Dermis blood vessel endothelial cell (primary cell): ENCODE measurements around the gene FXYD6. TPM values are rescaled to one million over a fixed set of nuclear protein-coding genes. Genes with fewer than 3 reads are reported as not detected.

ENCODE experiments used
- DNase-seq: peaks from one replicate; pipeline ENCODE4 v3.0.0; 2010
- total RNA-seq: library from RNA; depleted of rRNA; stranded (reverse); fragments of >200 nt; gene quantifications from 2 replicates; pipeline ENCODE4 v1.2.3, GENCODE V29; 2014

Gene FXYD6
- total RNA-seq, 1 donor from 2014 or later: 1.7 TPM

DNA sequence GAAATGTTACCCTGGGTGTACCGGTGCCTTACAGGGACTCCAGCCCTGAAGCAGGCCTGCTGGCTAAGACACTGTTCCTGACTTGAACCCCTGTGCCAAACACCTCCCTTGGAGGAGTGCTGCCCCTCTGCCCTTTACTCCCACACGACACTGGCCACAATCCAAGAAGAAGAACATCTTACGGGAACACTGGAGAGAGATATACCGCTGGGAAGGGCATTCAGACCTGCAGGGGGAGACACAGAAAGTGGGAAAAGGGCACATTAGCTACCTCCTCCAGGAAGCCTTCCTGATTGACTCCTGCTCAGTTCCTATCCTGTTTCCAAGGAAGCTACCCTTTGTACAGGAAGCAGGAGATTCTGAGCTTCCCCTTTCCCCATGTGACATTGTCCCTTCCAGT is 34.1 kb upstream of the FXYD6 start:
- DNase-seq: no peak

DNA sequence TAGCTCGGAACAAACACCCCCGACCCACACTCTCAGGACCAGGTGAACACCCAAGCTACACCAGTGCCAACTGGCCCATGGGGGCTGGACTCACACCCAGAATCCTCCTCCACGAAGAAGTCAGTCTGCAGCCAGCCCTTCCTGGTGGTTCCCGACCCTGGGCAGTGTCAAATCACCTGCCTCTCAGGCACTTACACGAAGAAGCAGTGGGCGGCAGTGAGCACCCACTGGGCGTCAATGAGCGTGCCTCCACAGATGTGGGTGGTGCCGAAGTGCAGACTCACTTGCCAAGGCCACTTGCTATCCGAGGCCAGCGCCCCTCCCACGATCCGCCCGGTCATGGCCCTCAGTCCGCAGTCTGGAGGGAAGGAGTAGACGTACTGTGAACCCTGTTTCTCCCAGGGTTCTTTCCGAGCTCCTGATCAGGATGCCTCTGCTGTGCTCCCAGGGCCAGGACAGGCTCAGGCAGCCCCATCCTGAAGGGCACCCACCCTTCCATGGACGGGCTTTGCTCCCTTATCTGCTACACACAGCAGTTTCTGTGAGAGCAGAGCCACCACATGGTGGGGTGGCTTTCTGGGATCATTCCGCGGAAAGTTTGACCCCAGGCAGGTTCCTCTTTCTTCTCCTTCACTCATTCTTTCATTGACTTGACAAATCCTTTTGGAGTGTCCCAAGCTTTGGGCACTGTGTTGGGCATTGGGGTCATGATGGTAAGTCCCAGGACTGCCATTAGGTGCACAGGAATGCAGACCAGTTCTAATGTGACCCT is 33.3 kb upstream of the FXYD6 start:
- DNase-seq: no peak

DNA sequence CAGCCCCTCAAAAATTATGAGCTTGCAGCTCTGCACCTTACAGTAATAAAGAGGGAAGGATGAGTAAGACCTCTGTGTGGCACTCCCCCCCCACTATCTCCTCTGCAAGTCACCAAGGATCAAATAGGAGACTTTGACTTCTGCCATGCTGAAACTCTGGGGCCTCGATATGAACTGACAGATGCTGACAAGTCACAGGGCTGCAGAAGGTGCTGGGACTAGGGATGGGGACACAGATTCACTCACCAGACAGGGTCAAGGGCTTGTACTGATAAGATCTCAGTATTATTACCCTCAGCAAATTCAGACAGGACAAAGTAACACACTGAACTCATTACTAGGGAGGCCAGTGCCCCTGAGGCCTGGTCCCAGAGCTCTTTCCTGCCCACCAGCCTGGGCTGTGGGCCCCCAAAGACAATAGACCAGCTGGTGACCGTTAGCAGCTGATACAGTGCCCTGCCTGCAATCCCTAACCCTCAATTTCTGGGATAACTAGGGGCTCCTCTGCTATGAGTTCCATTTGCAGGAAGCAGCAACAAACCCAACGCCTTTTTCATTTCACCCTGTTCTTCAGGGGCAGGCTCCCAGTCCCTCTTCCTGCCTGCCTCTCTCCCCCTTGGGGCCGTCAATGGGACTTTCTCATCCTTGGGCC is 32.6 kb upstream of the FXYD6 start:
- no peak for DNase-seq

DNA sequence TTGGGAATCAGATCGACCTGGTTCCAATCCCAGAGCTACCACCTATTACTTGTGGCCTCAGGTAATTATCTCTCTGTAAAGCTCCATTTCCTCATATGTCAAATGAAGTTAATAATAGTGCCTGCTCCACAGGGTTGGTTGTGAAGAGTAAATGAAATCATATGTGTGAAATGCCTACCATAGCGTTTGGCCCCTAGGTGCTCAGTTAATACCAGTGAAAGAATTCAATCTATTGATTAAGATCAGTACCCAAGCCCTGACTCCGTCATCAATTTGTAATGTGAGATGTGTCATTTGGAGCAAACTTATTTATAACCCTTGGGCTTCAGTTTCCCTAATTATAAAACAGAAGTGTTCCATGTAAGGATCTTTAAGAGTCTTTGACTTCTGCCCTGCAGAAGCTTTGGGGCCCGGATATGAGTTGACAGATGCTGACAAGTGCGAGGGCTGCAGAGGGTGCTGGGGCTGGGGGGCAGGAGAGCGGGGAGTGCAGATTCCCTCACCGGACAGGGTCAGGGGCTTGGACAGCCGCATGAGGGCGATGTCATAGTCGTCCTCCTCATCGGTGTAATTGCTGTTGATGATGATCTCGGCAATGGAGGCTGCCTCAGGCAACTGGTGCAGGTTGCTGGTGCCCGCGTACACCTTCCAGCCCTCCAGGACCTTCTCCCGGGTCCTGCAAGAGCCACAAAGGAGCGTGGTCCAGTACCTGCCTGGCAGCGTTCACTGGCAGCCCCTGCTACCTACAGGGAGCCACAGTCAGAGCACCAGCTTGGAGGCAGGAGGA is 31.8 kb upstream of the FXYD6 start:
- DNase-seq: no peak

DNA sequence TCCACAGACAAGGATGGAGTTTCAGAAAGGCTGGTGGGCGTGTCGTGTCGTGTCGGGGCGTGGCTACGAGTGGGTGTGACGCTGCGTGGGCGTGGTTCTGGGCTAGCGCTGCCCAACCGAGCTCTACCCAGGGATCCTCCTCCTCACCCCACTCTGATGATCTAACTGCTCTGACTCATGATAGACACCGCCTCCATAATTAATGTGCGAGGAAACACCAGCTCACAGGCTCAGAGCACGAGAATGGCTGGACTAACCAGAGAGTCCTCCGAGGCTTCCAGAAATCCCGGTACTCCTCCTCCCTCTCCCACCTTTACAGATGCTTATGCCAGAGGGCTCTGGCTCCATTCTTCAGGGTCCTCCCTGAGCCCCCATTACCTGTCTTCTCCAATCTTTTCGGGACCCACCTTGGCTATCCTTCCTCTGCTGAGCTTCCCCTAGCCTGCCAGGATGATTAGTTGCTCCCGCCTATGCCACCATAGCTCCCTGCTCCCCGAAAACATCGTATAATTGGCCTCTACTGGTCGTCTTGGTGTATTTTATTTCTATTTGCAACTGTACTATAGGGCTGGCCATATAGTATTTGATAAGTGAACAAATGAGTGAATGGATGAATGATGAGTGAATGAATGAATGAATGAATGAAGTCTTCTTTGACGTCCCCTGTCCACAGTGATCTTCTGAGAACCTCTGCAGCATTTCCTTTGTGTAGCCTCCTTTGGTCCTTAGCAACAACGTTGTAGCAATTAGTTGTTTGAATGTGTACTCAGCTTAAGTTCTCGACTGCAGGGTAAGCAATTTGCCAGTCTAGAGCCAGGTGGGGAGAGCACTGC is 31.0 kb upstream of the FXYD6 start:
- peak; percentile 91 for DNase-seq

DNA sequence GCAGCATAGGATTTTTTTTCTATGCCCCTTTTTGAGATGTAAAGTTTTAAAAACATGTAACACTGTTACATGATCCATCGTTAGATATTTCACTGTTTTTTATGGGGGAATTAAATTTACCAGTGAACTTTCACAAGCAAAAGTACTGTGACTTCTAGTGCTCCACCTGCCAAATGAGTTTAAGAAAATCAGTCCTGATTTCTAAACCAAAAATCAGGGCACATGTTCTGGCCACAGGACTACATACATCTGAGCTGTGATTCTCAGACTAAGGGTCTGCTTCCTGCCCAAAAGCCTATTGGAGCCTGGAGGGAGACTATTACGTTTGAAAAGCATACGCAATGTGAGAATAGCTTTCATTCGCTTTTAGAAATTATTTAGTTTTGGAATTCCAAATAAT is 30.3 kb upstream of the FXYD6 start:
- DNase-seq: no peak

DNA sequence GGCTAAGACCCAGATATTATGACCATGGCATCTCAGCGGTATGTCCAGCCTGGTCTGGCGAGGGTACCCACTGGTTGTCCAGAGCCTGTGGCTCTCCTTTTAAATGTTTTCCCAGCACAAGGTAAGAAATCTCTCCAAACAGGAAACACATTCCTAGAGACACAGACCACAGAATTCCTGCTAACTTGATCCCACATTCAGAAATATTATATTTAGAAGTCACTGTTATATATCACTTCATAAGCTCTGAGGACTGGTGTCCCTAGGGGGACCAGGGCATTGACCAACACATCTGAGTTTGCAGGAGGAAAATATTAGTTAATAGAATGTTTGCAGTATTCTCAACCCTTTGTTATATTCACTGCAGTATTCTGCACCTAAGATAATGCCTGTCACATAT is 29.7 kb upstream of the FXYD6 start:
- DNase-seq: no peak

DNA sequence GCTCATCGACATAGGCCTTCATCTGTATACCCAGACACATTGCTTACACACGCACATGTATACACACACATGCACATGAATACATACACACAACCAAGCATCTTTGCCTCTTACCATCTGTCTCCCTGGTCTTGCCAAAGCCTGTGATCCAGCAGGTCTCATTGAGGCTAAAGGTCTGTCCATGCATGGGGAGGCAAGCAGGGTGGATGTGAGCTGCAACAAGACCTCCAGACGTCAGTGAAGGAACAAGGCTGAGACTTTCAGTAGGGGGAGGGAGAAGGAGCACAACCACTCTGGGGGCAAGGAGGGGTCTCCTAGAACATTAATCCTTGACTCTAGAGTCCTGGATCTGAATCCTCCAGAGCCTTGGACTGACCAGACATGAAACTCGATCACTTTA is 29.1 kb upstream of the FXYD6 start:
- DNase-seq: no peak

DNA sequence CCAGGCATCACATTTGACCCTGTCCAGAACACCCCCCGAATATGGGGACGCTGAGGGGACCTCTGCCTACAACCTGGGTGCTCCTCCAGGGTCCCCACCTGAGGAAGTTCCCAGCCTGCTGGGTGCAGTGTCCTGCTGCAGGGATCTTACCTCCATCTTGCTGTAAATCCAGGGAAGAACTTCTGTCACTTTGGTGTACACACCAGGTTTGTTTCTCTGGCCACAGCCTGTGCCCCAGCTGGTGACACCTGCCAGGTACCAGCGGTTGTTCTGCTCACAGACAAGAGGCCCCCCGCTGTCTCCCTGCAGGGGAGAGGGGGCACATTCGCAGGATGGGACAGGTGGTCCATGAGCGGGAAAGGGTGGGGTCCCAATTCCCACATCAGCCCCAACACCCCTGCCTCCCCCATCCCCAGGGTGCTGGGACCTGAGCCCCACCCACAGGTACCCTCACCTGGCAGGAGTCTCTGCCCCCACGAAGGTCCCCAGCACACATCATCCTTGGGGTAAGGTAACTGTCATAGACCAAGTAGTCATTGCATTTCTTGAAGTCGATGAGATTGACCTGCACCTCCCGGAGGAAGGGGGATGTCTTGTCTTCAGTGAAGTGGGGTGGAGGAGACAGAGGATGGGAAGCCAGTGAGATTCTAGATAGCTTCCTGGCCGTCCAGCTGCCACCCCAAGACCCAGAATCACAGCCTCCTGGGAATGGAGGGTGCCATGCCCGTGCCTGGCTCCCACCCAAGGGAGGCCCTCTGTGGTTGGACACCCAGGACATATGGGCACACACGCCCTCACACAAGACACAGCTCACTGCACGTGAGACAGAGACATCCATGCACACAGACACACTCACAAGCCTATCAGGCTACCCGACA is 27.3 kb upstream of the FXYD6 start:
- DNase-seq: no peak

DNA sequence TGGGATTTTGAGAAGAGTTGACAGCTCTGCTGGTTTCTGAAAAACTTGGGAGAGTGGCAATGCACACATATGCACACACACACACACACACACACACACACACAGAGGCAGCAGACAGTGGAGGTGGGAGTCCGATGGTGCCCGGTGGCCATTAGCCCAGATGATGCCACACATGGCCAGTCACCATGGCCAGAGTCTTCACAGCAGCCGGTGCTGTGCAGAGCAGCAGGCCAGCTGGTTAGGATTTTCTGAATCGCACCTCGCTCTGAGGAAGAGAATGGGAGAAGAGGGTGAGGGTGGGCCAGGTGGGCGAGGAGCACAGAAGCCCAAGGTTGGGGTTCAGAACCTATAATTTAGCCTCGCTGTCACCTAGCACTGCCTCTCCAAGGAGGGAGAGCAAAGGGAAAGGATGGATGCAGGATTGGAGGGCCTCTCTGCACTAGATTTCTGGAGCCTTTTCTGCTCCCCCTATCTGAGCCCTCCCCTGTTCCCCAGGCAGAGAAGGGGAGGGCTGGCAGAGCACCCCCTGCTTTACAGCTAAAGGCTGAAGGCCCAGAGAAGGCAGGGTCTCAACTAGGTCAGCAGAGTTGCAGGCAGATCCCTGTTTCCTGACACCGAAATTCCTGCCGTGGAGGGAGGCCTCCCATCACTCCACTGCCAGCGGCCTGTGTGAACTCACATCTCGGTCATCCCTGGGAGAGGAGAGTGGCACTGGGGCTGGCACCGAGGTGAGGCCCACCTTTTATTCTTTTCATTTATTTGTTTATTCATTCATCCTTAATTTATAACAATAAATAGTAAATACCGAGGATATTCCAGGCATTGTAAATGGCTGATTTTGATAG is 25.8 kb upstream of the FXYD6 start:
- no peak for DNase-seq

DNA sequence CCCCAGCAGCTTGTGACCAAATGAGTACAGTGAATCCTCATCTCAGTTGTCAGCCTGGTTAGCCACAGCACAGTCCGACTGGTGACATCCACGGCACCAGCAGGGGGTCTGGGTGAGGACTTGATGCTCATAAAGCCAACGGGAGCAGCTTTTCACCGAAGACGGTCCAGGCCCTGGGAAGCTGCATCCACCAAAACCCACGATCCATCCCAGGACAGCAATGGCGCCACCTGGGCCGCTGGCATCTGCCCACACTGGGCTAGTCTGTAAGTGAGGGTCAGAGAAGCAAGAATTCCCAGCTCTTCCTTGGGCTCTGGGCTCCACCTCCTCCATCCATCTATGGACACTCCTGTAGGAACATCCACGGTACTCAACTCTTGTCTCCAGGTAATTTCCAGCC is 25.1 kb upstream of the FXYD6 start:
- DNase-seq: no peak

DNA sequence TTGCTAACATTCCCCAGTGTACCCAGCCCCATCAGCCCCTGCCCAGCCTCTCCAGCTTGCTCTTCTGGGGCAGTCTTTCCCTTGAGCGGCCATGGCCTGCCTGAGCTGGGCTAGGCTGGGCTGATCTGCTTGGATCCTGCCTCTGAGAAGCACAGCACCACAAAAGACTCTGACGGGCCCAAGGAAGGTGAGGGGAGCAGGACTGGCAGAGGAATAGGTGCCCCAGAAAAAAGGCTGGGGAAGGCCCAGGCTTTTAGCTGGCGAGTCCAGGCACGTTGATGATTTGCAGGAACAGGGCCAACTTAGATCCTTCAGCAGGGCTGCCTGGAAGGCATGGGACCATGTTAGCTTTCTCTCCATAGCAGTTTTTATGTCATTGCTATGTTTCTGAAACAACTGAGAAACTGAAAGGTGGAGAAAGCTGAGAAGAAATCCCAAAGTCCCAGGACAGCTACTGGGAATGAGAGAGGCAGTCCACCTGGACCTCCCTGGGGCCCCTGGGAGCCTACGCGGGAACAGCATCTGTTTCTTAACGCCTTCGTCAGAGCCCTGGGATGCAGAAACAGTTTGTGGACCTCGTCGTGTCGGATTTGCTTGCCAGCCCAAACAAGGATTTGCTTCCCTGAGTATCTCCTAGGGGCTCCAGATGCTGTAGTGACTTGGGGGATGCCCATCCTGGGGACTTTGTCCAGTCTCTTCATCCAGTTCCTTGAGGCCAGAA is 24.4 kb upstream of the FXYD6 start:
- DNase-seq: no peak

DNA sequence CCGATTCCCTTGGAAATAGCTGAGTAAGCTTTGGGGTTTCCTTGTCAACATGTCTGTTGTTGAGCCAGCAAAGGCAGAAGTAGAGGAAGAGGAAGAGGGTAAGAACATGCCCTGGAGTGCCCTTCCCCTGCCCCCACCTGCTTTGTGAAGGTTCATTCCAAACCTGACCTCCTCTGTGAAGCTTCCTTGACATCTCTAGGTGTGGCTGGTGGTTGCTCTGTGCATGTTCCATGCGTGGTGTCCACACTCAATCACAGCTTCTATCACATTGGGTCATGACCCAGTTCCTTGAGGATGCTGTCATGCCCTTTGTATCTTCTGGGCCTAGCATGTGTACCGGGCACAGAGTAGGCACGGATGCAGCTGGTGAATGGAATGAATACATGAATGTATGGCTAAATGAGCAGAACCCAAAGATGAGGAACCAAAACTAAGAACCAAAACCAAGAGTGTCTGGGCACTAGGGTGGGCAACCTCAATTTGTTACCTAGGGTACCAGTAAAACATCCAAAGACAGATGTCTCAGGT is 23.7 kb upstream of the FXYD6 start:
- DNase-seq: no peak

DNA sequence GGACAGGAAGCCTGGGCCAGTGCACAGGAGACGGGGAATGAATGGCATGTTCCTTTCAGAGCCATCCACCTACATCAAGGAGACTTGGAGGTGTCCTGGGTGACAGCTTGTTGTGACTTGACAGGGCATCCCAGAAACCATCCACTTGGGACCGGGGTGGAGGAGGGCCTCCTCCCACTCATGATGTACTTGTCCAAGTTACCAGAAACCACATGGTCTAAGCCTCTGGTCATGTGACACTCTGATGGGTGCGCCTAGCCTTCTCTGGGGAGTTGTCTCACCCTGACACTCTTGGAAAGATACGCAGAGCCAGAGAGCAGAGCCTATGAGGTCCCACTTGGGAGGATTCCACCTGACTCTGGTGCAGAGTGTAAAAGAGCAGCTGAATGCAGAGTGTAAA is 21.6 kb upstream of the FXYD6 start:
- no peak for DNase-seq

DNA sequence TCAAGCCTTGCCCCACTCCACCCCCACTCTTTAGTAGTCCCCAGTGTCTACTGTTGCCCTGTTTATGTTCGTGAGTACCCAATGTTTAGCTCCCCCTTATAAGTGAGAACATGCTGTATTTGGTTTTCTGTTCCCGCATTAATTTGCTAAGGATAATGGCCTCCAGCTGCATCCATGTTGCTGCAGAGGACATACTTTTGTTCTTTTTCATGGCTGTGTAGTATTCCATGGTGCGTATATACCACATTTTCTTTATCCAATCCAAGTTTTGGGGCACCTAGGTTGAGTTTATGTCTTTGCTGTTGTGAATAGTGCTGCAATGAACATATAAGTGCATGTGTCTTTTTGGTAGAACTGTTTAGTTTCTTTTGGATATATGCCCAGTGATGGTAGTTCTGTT is 16.2 kb upstream of the FXYD6 start:
- DNase-seq: no peak

DNA sequence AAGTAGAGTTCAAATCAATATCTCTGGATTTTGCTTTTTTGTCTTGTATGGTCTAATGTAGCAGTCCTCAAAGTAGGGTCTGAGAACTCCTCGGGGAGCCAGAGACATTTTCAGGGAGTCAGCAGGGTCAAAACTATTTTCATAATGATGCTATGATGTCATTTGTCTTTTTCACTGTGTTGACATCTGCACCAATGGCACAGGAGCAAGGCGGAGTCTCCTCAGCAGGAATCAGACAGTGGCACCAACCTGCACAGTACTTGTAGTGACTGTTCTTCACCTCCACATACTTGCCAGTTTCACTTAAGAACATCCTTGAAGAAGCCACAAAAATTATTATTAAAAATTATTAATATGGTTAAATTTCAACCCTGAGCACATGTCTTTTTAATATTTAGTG is 14.9 kb upstream of the FXYD6 start:
- DNase-seq: no peak

DNA sequence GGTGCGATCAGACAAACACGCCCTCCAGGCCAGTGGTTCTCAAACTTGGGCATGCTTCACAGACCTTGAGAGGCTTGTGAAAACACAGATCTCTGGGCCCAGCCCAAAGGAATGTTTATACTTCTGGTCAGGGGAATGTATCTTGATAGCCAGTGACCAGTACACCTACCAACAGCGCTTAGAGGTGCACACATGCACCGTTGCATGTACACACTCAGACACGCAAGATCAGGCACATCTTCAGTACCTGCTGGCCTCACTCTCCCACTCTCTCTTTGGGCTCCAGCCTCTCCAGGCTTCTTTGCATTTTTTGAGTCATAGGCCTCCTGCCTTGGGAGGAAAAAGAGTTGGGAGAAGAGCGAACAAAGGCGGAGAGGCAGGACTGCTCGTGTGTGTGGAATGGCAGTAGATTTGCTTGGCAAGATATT is 11.7 kb upstream of the FXYD6 start:
- no peak for DNase-seq

DNA sequence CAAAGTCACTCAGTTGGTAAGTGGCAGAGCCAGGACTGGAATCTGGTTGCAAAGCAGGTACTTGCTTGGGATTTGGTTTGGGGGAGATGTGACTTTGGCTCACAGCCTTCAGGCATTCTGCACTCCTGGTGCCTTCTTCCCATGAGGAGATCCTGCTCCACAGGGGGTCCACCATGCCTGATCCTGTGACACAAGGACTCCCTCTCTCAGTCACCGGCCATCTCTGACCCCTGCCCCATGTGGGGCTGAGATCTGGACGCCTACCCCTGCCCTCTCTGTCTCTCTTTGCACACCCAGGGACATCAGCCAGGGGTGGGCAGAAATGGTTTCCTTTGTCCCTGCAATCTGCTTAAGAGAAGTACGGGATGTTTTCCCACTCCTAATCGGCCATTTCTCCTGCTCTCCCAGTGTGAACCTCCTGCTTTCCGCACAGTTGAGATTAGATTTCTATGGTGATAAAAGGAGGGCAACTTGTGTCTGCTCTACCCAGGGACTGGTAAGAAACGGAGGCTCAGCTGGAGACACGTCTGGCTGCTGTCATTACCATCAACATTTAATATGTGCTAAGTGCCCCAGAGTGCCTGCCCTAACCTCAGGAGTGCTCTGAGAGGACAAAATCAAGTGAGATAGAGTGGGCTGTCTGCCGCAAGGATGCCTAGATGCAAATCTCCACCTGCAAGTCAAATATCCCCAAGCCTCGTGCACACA is 11.1 kb upstream of the FXYD6 start:
- DNase-seq: no peak

DNA sequence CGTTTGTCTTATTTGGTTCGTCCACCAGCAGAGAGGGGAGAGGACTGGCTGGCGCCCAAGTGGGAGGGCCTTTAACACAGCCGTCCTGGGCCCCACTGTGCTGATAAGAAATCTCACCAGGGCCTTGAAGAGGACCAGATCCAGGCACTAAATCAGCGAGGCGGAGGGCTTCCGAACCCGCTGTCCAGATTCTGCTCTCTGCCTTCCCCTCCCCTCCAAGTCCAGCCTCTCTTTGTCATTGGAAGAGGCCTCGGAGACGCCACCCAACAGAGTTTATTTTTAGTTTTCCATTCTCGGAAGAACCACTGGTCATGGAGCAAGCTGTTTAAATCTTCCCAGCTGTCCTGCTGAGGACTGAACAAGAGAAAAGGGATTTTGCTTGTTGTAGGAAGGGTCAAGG is 9.3 kb upstream of the FXYD6 start:
- no peak for DNase-seq
